Measurements from ENCODE around the gene TAX1BP3. TPM values are rescaled to one million over a fixed set of nuclear protein-coding genes. Genes with fewer than 3 reads are reported as not detected.

The TAX1BP3 gene
- polyA plus RNA-seq, 3 donors: 29.6 to 71.8 (median 70.9) TPM

DNA sequence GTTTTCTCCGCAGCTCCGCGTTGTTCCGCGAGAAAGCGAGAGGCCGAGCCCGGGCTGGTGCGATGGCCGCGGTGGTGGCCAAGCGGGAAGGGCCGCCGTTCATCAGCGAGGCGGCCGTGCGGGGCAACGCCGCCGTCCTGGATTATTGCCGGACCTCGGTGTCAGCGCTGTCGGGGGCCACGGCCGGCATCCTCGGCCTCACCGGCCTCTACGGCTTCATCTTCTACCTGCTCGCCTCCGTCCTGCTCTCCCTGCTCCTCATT, 638 bp upstream of the TAX1BP3 start:
- Histone ChIP-seq H3K9me3 (replicated peaks in 1 of 2; ENCODE audit: control insufficient read depth in 1 of 2, insufficient read depth in 1 of 2, low read length in 2 of 2) (no peaks in the 10 kb centered on the region), H3K4me2 (replicated peaks; ENCODE audit: extremely low read depth, low read length, poor library complexity, severe bottlenecking) (peak overlapping the region; percentile 88), H4K20me1 (ENCODE audit: insufficient read depth, low read length) (peaks cover 27% of the 10 kb centered on the region), H3K36me3 (replicated peaks in 1 of 2; ENCODE audit: control insufficient read depth in 1 of 2, insufficient read depth in 2 of 2, low read length in 2 of 2) (peaks cover 0 to 13% of the 10 kb centered on the region in 2 donors), H3K4me1 (ENCODE audit: control insufficient read depth in 1 of 2, insufficient read depth in 2 of 2, low read length in 2 of 2) (peaks cover 16 to 23% of the 10 kb centered on the region in 2 donors), H2AFZ (ENCODE audit: insufficient read depth, low read depth, low read length, poor library complexity, severe bottlenecking) (peak overlapping the region; percentile 94), H3K79me2 (ENCODE audit: insufficient read depth, low read length) (peaks cover 21% of the 10 kb centered on the region), H3K4me3 (replicated peaks in 1 of 3; ENCODE audit: low read depth in 2 of 3, low read length in 3 of 3) (peak overlapping the region; percentile 74 to 99 (median 94)), H3K9ac (ENCODE audit: insufficient read depth, low read length, poor library complexity, severe bottlenecking) (peak overlapping the region; percentile 90), H3K27ac (ENCODE audit: low read depth in 1 of 2, low read length in 2 of 2) (peak overlapping the region; percentile 65 to 86), H3K27me3 (ENCODE audit: control insufficient read depth in 2 of 2, insufficient read depth in 2 of 2, low read length in 2 of 2) (no peaks in the 10 kb centered on the region)
- H3K27me3 Mint-ChIP-seq (ENCODE audit: low read depth in 3 of 3): peaks cover 0 to 4% (median 0%) of the 10 kb centered on the region in 3 donors
- peaks cover 16 to 18% of the 10 kb centered on the region in 2 donors for H3K36me3 Mint-ChIP-seq
- H3K4me1 Mint-ChIP-seq: peaks cover 21% of the 10 kb centered on the region
- DNase-seq: no peak
- peak overlapping the region; percentile 86 to 96 for H3K4me3 Mint-ChIP-seq
- TF ChIP-seq, protein P1, sequence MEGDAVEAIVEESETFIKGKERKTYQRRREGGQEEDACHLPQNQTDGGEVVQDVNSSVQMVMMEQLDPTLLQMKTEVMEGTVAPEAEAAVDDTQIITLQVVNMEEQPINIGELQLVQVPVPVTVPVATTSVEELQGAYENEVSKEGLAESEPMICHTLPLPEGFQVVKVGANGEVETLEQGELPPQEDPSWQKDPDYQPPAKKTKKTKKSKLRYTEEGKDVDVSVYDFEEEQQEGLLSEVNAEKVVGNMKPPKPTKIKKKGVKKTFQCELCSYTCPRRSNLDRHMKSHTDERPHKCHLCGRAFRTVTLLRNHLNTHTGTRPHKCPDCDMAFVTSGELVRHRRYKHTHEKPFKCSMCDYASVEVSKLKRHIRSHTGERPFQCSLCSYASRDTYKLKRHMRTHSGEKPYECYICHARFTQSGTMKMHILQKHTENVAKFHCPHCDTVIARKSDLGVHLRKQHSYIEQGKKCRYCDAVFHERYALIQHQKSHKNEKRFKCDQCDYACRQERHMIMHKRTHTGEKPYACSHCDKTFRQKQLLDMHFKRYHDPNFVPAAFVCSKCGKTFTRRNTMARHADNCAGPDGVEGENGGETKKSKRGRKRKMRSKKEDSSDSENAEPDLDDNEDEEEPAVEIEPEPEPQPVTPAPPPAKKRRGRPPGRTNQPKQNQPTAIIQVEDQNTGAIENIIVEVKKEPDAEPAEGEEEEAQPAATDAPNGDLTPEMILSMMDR (IDR thresholded peaks at IDR 0.05): no peak
- peak overlapping the region; percentile 73 to 94 (median 89) for H3K27ac Mint-ChIP-seq
- no peaks in the 10 kb centered on the region for H3K9me3 Mint-ChIP-seq
- intact Hi-C loops (cut with micrococcal nuclease): loop anchor here in 1 of 2 donors (2.0 kb wide), 1 partner anchor 32 kb away; the partner anchor contains the start of genes CTNS and SHPK
- WGBS (ENCODE audit: insufficient coverage): 1% methylated on average over 32 of the region's 32 CpGs

DNA sequence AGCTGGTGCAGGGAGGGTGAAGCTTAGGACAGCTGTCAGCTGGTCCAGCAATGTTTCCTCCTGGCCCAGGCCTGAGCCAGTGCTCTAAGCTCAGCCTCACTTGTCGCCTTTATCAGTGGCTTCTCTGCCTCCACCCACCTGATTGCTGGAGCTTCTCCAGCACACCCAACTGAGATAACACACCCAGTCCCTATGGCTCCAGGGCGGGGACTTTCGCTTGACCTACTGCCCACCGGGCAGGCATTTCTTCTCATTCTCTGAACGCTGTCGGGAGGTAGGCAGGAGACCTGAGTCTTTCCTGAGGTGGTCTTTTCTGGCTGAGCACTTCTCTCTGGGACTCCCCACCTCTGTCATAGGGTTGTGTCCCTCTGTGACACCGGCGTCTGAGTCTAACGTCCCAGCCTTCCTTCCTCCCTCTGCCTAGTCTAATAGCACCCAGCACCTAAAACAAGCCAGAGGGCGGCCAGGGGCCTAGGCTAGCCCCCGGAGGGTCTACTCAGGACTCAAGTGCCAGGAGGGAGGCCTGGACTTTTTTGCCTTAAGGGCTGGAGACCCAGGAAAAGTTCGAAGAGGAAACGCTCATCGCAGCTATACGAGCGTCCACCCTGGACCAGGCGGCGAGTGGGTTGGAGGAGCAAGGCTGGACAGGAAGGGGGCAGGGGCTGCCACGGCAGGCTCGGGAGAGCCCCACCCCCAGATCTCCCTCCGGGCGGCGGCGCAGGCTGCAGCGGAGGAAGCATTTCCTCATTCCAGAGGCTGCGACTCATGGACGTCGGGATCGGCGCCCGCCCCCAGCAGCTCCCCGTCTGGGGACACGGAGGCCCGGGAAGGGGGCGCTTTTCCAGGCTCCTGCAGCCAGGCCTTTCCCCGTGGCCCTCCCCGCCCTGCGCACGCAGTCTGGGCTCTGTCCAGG, 756 bp downstream of the TAX1BP3 start:
- H4K20me1 ChIP-seq (ENCODE audit: insufficient read depth, low read length): peaks cover 27% of the 10 kb centered on the region

More for the DNA sequence above, 756 bp downstream of the TAX1BP3 start:
- Histone ChIP-seq H3K27me3 (ENCODE audit: control insufficient read depth in 2 of 2, insufficient read depth in 2 of 2, low read length in 2 of 2) (no peaks in the 10 kb centered on the region), H3K27ac (ENCODE audit: low read depth in 1 of 2, low read length in 2 of 2) (peak overlapping the region; percentile 68 to 71), H3K4me3 (replicated peaks in 1 of 3; ENCODE audit: low read depth in 2 of 3, low read length in 3 of 3) (peak overlapping the region; percentile 74 to 99 (median 94)), H3K79me2 (ENCODE audit: insufficient read depth, low read length) (peaks cover 21% of the 10 kb centered on the region), H2AFZ (ENCODE audit: insufficient read depth, low read depth, low read length, poor library complexity, severe bottlenecking) (peak overlapping the region; percentile 92), H3K36me3 (replicated peaks in 1 of 2; ENCODE audit: control insufficient read depth in 1 of 2, insufficient read depth in 2 of 2, low read length in 2 of 2) (peaks cover 6 to 25% of the 10 kb centered on the region in 2 donors), H3K4me2 (replicated peaks; ENCODE audit: extremely low read depth, low read length, poor library complexity, severe bottlenecking) (peak overlapping the region; percentile 88), H3K9me3 (replicated peaks in 1 of 2; ENCODE audit: control insufficient read depth in 1 of 2, insufficient read depth in 1 of 2, low read length in 2 of 2) (no peaks in the 10 kb centered on the region), H3K4me1 (ENCODE audit: control insufficient read depth in 1 of 2, insufficient read depth in 2 of 2, low read length in 2 of 2) (peaks cover 16 to 23% of the 10 kb centered on the region in 2 donors), H3K9ac (ENCODE audit: insufficient read depth, low read length, poor library complexity, severe bottlenecking) (peak overlapping the region; percentile 90)
- peak overlapping the region; percentile 86 to 91 for H3K4me3 Mint-ChIP-seq
- TF ChIP-seq, protein P1 (IDR thresholded peaks at IDR 0.05): no peak
- H3K27me3 Mint-ChIP-seq (ENCODE audit: low read depth in 3 of 3): peaks cover 0 to 4% (median 0%) of the 10 kb centered on the region in 3 donors
- intact Hi-C loops (cut with micrococcal nuclease): loop anchor here in 1 of 2 donors (2.0 kb wide), 1 partner anchor 31 kb away; the partner anchor contains the start of genes CTNS and SHPK
- peaks cover 18% of the 10 kb centered on the region for H3K4me1 Mint-ChIP-seq
- peak; percentile 11 to 52 (median 21) for DNase-seq
- WGBS (ENCODE audit: insufficient coverage): 13% methylated on average over 38 of the region's 39 CpGs
- no peaks in the 10 kb centered on the region for H3K9me3 Mint-ChIP-seq
- H3K36me3 Mint-ChIP-seq: peaks cover 14 to 25% of the 10 kb centered on the region in 2 donors
- peak overlapping the region in 4 of 7 donors; percentile 54 to 84 (median 65) for H3K27ac Mint-ChIP-seq
